Caco-2 (cell line): ENCODE results near the gene ACE. TPM values are rescaled to one million over a fixed set of nuclear protein-coding genes. Genes with fewer than 3 reads are reported as not detected.

Source experiments
- BruUV-seq: library from RNA; stranded (reverse); fragments of 400-500 nt; replicated peaks from 2 replicates; lab custom pipeline; 2021; lab: Mats Ljungman, UMichigan
- CTCF ChIA-PET: fragments of 300-600 bp; sonication (Branson Sonifier 250); formaldehyde crosslinking; loops from one replicate; lab custom pipeline; 2022; ENCODE audit warnings: antibody characterized with exemption; lab: Charles Lee
- POLR2A ChIA-PET: fragments of 300-600 bp; sonication (Branson Sonifier 250); formaldehyde crosslinking; loops from one replicate; lab custom pipeline; 2022; ENCODE audit warnings: antibody characterized with exemption; lab: Charles Lee
- DNase-seq, 2 experiments: peaks; one replicate each; pipeline versions ENCODE4 v3.0.0 to v3.0.0-alpha.2; 2020 to 2022
- H3K27me3 ChIP-seq: replicated peaks from 2 replicates; pipeline ENCODE4 v1.6.0; 2011; ENCODE audit warnings: low read length; ENCODE audit not compliant: control insufficient read depth, insufficient read depth
- H3K36me3 ChIP-seq: 2 replicates; pipeline ENCODE4 v1.5.1; 2011; ENCODE audit warnings: low read length; ENCODE audit not compliant: control insufficient read depth, insufficient read depth
- H3K4me1 ChIP-seq: fragments of 250-450 bp; sonication (Bioruptor Pico); 2 replicates; pipeline ENCODE4 v1.5.1; 2020; ENCODE audit warnings: mild to moderate bottlenecking
- H3K4me3 ChIP-seq: 2 replicates; pipeline ENCODE4 v1.5.1; 2011; ENCODE audit warnings: low read depth, mild to moderate bottlenecking, control low read depth, low read length
- H3K9me3 ChIP-seq: fragments of 250-450 bp; sonication (Bioruptor Pico); 2 replicates; pipeline ENCODE4 v1.5.1; 2020; ENCODE audit warnings: mild to moderate bottlenecking, moderate library complexity
- H3K27ac Mint-ChIP-seq: one replicate; pipeline ENCODE4 v1.8.0; 2022; ENCODE audit warnings: mixed read lengths; ENCODE audit not compliant: unreplicated experiment
- H3K27me3 Mint-ChIP-seq: one replicate; pipeline ENCODE4 v1.8.0; 2022; ENCODE audit warnings: mixed read lengths; ENCODE audit not compliant: insufficient read depth, unreplicated experiment
- H3K36me3 Mint-ChIP-seq: one replicate; pipeline ENCODE4 v1.8.0; 2022; ENCODE audit warnings: mild to moderate bottlenecking, mixed read lengths; ENCODE audit not compliant: insufficient read depth, unreplicated experiment
- H3K4me1 Mint-ChIP-seq: one replicate; pipeline ENCODE4 v1.8.0; 2022; ENCODE audit warnings: low read depth, mixed read lengths; ENCODE audit not compliant: unreplicated experiment
- H3K4me3 Mint-ChIP-seq: one replicate; pipeline ENCODE4 v1.8.0; 2022; ENCODE audit warnings: mild to moderate bottlenecking, moderate library complexity, mixed read lengths; ENCODE audit not compliant: unreplicated experiment
- H3K9me3 Mint-ChIP-seq: one replicate; pipeline ENCODE4 v1.8.0; 2022; ENCODE audit warnings: mixed read lengths; ENCODE audit not compliant: unreplicated experiment
- intact Hi-C: fragments of 100-400 bp; cut with micrococcal nuclease; formaldehyde crosslinking; loops from one replicate; pipeline ENCODE4 v1.10.0; 2022; ENCODE audit not compliant: unreplicated experiment
- total RNA-seq: library from RNA; stranded (reverse); gene quantifications from 2 replicates; pipeline ENCODE4 v1.2.3, GENCODE V29; 2022
- TF ChIP-seq, protein P1 (sequence below), 2 experiments: fragments of 200-600 bp in 1 of 2; IDR thresholded peaks; 1 replicate in 1 of 2; 2 replicates in 1 of 2; pipeline versions ENCODE4 v1.5.1 to v1.8.0; 2011 to 2022; ENCODE audit warnings: antibody characterized with exemption in 1 of 2, control low read depth in 1 of 2, inconsistent platforms in 1 of 2, low read depth in 1 of 2, low read length in 1 of 2, mild to moderate bottlenecking in 1 of 2, moderate library complexity in 1 of 2; ENCODE audit not compliant: insufficient read depth in 1 of 2, severe bottlenecking in 1 of 2, unreplicated experiment in 1 of 2

The ACE gene
- total RNA-seq, 1 experiment from 2014 or later = 3.4 TPM

DNA sequence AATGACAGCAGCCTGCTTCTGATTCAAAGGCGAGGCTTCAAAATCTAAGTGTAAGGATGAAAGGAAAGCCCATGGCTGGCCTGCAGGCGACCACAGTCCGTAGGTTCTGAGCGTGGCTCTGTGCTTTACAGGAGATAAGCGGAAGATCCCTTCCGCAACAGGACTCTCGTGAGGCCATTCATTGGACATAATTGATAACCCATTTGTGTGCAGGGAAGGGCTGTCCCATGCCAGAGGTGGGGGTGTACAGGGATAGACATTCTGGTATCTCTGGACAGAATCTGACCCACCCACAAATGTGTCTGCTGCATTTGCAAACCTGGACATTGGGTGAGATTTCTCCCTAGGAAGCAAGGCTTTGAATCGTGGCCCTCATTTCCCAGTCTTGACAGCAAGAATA lies 34.8 kb upstream of the ACE start:
- no TSS peak for BruUV-seq
- no peak overlapping the region for H3K4me3 Mint-ChIP-seq
- no peak for DNase-seq
- no peak overlapping the region for H3K4me3 ChIP-seq
- CTCF ChIA-PET = interaction anchor here (0.6 to 2.2 kb wide), 7 partner anchors 10 to 519 kb away, joined by 3 to 14 read pairs (median 5); no protein-coding TSS in a partner anchor
- intact Hi-C loops = no loop called here
- H3K36me3 Mint-ChIP-seq = peaks cover 13% of the 10 kb centered on the region
- no peaks in the 10 kb centered on the region for H3K27me3 ChIP-seq
- H3K9me3 ChIP-seq = no peaks in the 10 kb centered on the region
- peaks cover 4% of the 10 kb centered on the region; the same call in 1 of the 2 replicates for H3K4me1 ChIP-seq
- TF ChIP-seq, protein P1, sequence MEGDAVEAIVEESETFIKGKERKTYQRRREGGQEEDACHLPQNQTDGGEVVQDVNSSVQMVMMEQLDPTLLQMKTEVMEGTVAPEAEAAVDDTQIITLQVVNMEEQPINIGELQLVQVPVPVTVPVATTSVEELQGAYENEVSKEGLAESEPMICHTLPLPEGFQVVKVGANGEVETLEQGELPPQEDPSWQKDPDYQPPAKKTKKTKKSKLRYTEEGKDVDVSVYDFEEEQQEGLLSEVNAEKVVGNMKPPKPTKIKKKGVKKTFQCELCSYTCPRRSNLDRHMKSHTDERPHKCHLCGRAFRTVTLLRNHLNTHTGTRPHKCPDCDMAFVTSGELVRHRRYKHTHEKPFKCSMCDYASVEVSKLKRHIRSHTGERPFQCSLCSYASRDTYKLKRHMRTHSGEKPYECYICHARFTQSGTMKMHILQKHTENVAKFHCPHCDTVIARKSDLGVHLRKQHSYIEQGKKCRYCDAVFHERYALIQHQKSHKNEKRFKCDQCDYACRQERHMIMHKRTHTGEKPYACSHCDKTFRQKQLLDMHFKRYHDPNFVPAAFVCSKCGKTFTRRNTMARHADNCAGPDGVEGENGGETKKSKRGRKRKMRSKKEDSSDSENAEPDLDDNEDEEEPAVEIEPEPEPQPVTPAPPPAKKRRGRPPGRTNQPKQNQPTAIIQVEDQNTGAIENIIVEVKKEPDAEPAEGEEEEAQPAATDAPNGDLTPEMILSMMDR (IDR thresholded peaks at IDR 0.05; ENCODE audit: insufficient read depth in 1 of 2, low read depth in 1 of 2, low read length in 1 of 2, severe bottlenecking in 1 of 2, unreplicated experiment in 1 of 2) = no peak
- POLR2A ChIA-PET = no interaction called here
- no peaks in the 10 kb centered on the region; the same call in 1 of the 2 replicates for H3K36me3 ChIP-seq
- H3K9me3 Mint-ChIP-seq = no peaks in the 10 kb centered on the region
- no peaks in the 10 kb centered on the region for H3K27me3 Mint-ChIP-seq
- no peak overlapping the region for H3K27ac Mint-ChIP-seq
- H3K4me1 Mint-ChIP-seq = peaks cover 7% of the 10 kb centered on the region

DNA sequence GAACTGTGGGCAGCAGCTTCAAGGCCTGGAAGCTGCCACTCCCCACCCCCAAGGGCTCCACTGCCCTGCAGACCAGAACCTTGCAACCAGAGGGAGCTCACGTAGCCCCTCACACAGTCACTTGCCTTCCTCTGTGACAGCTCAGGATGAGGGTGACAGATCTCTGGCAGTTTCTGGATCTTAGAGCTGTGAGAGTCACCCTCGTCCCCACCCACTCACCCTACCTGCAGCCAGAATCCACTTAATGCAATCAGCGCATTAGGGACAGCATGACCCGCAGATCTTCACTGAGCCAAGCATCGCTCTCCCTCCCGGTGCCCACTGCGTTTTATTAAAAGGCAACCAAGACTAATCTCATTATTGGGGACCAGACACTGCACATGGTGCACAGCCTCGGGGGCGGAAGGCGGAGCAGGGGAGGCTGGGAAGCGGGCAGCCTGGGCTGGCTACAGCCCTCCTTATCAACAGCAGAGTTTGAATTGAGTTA lies 34.3 kb upstream of the ACE start:
- no peak overlapping the region for H3K4me3 Mint-ChIP-seq
- intact Hi-C loops = no loop called here
- no peaks in the 10 kb centered on the region for H3K9me3 ChIP-seq
- no peaks in the 10 kb centered on the region for H3K27me3 Mint-ChIP-seq
- DNase-seq = peak in 1 of 2 experiments; percentile 31
- H3K36me3 Mint-ChIP-seq = peaks cover 13% of the 10 kb centered on the region
- no TSS peak for BruUV-seq
- H3K4me3 ChIP-seq = no peak overlapping the region
- CTCF ChIA-PET = interaction anchor here (0.6 to 2.2 kb wide), 7 partner anchors 11 to 519 kb away, joined by 3 to 14 read pairs (median 5); no protein-coding TSS in a partner anchor
- TF ChIP-seq, protein P1 (IDR thresholded peaks at IDR 0.05; ENCODE audit: insufficient read depth in 1 of 2, low read depth in 1 of 2, low read length in 1 of 2, severe bottlenecking in 1 of 2, unreplicated experiment in 1 of 2) = peak in 1 of 2 experiments; percentile 35
- peaks cover 7% of the 10 kb centered on the region for H3K4me1 Mint-ChIP-seq
- POLR2A ChIA-PET = no interaction called here
- H3K27ac Mint-ChIP-seq = no peak overlapping the region
- no peaks in the 10 kb centered on the region for H3K9me3 Mint-ChIP-seq
- H3K4me1 ChIP-seq = peaks cover 9% of the 10 kb centered on the region
- H3K27me3 ChIP-seq = no peaks in the 10 kb centered on the region
- no peaks in the 10 kb centered on the region for H3K36me3 ChIP-seq

DNA sequence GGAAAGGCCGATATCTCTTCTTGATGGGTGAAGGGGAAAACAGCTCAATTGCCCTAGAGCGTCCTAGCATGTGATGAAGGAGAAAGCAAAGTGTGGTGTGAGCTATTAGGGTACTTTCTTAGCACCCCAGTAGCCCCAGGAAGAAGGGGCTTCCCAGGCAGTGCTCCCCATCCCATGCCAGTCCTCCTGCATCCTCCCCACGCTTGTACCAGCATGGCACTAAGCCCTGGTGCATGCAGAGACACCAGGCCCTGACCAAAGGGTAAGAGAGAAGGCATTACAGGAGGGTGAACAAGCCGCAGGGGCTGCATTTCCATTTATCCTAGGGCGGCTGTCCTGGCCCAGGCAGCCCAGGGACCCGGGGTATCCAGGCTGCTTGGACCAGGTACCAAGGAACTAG lies 33.8 kb upstream of the ACE start:
- H3K36me3 ChIP-seq = no peaks in the 10 kb centered on the region
- Mint-ChIP-seq H3K27ac (no peak overlapping the region), H3K36me3 (peaks cover 13% of the 10 kb centered on the region), H3K4me1 (peaks cover 7% of the 10 kb centered on the region), H3K9me3 (no peaks in the 10 kb centered on the region), H3K4me3 (no peak overlapping the region), H3K27me3 (no peaks in the 10 kb centered on the region)
- POLR2A ChIA-PET = no interaction called here
- H3K9me3 ChIP-seq = no peaks in the 10 kb centered on the region
- no peaks in the 10 kb centered on the region for H3K27me3 ChIP-seq
- TF ChIP-seq, protein P1 (IDR thresholded peaks at IDR 0.05; ENCODE audit: insufficient read depth in 1 of 2, low read depth in 1 of 2, low read length in 1 of 2, severe bottlenecking in 1 of 2, unreplicated experiment in 1 of 2) = no peak
- BruUV-seq = no TSS peak
- peaks cover 14% of the 10 kb centered on the region for H3K4me1 ChIP-seq
- intact Hi-C loops = no loop called here
- DNase-seq = no peak
- no peak overlapping the region for H3K4me3 ChIP-seq
- CTCF ChIA-PET = interaction anchor here (0.9 to 2.2 kb wide), 6 partner anchors 11 to 169 kb away, joined by 4 to 14 read pairs (median 6); no protein-coding TSS in a partner anchor
